ENCODE measurements around the gene GPR22. TPM values are rescaled to one million over a fixed set of nuclear protein-coding genes. Genes with fewer than 3 reads are reported as not detected.

Gene GPR22
- total and polyA plus RNA-seq, 4 experiments from 2014 or later = 0.12 to 0.98 TPM; not detected in 2

GRCh38 chr7:107463139-107464078 lies 6.4 kb upstream of the GPR22 start:
- Histone ChIP-seq H3K9me3 (ENCODE audit: control insufficient read depth in 1 of 2, low read length in 2 of 2) (no peaks in the 10 kb centered on the region), H3K4me3 (ENCODE audit: low read length in 2 of 2) (no peak overlapping the region), H3K27me3 (ENCODE audit: insufficient read depth, low read length) (no peaks in the 10 kb centered on the region), H3K27ac (ENCODE audit: low read depth, low read length) (no peak overlapping the region), H3K4me1 (ENCODE audit: insufficient read depth, low read length) (no peaks in the 10 kb centered on the region), H3K36me3 (ENCODE audit: insufficient read depth, low read length) (no peaks in the 10 kb centered on the region)
- H3K4me1 Mint-ChIP-seq = peaks cover 0 to 5% (median under 1%) of the 10 kb centered on the region in 4 donors
- H3K36me3 Mint-ChIP-seq = peaks cover 13% of the 10 kb centered on the region in 2 donors
- no peak overlapping the region for H3K4me3 Mint-ChIP-seq
- POLR2A ChIA-PET (ENCODE audit: partially characterized antibody) = interaction anchor here (1.0 to 1.6 kb wide), 4 partner anchors 295 to 418 kb away, joined by 3 to 5 read pairs (median 5); partner anchors contain the start of gene HBP1
- H3K27ac Mint-ChIP-seq = peak overlapping the region in 3 of 7 donors; percentile 6 to 55 (median 17)
- no peaks in the 10 kb centered on the region for H3K27me3 Mint-ChIP-seq
- H3K9me3 Mint-ChIP-seq = no peaks in the 10 kb centered on the region
- intact Hi-C loops (cut with micrococcal nuclease) = loop anchor here (1.0 to 5.0 kb wide), 4 partner anchors 262 to 683 kb away; no protein-coding TSS in a partner anchor
- peak; percentile 36 to 51 (median 46) for DNase-seq
- CTCF ChIA-PET (ENCODE audit: partially characterized antibody) = interaction anchor here (0.6 to 3.8 kb wide), 29 partner anchors 9 to 1034 kb away, joined by 3 to 76 read pairs (median 4); partner anchors contain the start of genes CBLL1 and DLD

- no peak overlapping the region for H3K27ac ChIP-seq (ENCODE audit: low read depth, low read length)
- no peaks in the 10 kb centered on the region for H3K4me1 ChIP-seq (ENCODE audit: insufficient read depth, low read length)
- Mint-ChIP-seq H3K27me3 (no peaks in the 10 kb centered on the region), H3K27ac (peak overlapping the region in 1 of 7 donors; percentile 39), H3K4me3 (no peak overlapping the region), H3K9me3 (no peaks in the 10 kb centered on the region), H3K4me1 (peaks cover 0 to 5% (median under 1%) of the 10 kb centered on the region in 4 donors), H3K36me3 (peaks cover 1 to 3% of the 10 kb centered on the region in 2 donors)
- intact Hi-C loops (cut with micrococcal nuclease) = loop anchor here (5.0 kb wide), 1 partner anchor 283 kb away; no protein-coding TSS in a partner anchor
- no peaks in the 10 kb centered on the region for H3K36me3 ChIP-seq (ENCODE audit: insufficient read depth, low read length)
- H3K4me3 ChIP-seq (ENCODE audit: low read length in 2 of 2) = no peak overlapping the region
- ChIA-PET CTCF (ENCODE audit: partially characterized antibody) (interaction anchor here (0.7 to 3.8 kb wide), 15 partner anchors 11 to 1032 kb away, joined by 3 to 76 read pairs (median 5); partner anchors contain the start of genes CBLL1 and DLD), POLR2A (ENCODE audit: partially characterized antibody) (no interaction called here)
- no peaks in the 10 kb centered on the region for H3K27me3 ChIP-seq (ENCODE audit: insufficient read depth, low read length)
- no peak for DNase-seq
- no peaks in the 10 kb centered on the region for H3K9me3 ChIP-seq (ENCODE audit: control insufficient read depth in 1 of 2, low read length in 2 of 2)
Measured at GRCh38 chr7:107464666-107465226, 5.1 kb upstream of the GPR22 start.

GRCh38 chr7:107467972-107468371 lies 1.9 kb upstream of the GPR22 start:
- ChIA-PET POLR2A (ENCODE audit: partially characterized antibody) (no interaction called here), CTCF (ENCODE audit: partially characterized antibody) (interaction anchor here (1.1 kb wide), 1 partner anchor 10 kb away, joined by 3 read pairs; no protein-coding TSS in a partner anchor)
- Histone ChIP-seq H3K4me3 (ENCODE audit: low read length in 2 of 2) (no peak overlapping the region), H3K27me3 (ENCODE audit: insufficient read depth, low read length) (no peaks in the 10 kb centered on the region), H3K9me3 (ENCODE audit: control insufficient read depth in 1 of 2, low read length in 2 of 2) (no peaks in the 10 kb centered on the region), H3K27ac (ENCODE audit: low read depth, low read length) (no peak overlapping the region), H3K4me1 (ENCODE audit: insufficient read depth, low read length) (no peaks in the 10 kb centered on the region), H3K36me3 (ENCODE audit: insufficient read depth, low read length) (no peaks in the 10 kb centered on the region)
- peak overlapping the region in 1 of 7 donors; percentile 65 for H3K27ac Mint-ChIP-seq
- no peak overlapping the region for H3K4me3 Mint-ChIP-seq
- H3K4me1 Mint-ChIP-seq = peaks cover 0 to 5% (median 3%) of the 10 kb centered on the region in 4 donors
- H3K9me3 Mint-ChIP-seq = no peaks in the 10 kb centered on the region
- no peaks in the 10 kb centered on the region for H3K36me3 Mint-ChIP-seq
- intact Hi-C loops (cut with micrococcal nuclease) = no loop called here
- no peaks in the 10 kb centered on the region for H3K27me3 Mint-ChIP-seq
- DNase-seq = no peak

GRCh38 chr7:107468824-107469223 lies 1.0 kb upstream of the GPR22 start:
- Mint-ChIP-seq H3K36me3 (no peaks in the 10 kb centered on the region), H3K4me1 (peaks cover 0 to 5% (median 3%) of the 10 kb centered on the region in 4 donors), H3K27me3 (no peaks in the 10 kb centered on the region), H3K4me3 (no peak overlapping the region), H3K9me3 (no peaks in the 10 kb centered on the region), H3K27ac (no peak overlapping the region)
- intact Hi-C loops (cut with micrococcal nuclease) = no loop called here
- Histone ChIP-seq H3K9me3 (ENCODE audit: control insufficient read depth in 1 of 2, low read length in 2 of 2) (no peaks in the 10 kb centered on the region), H3K36me3 (ENCODE audit: insufficient read depth, low read length) (no peaks in the 10 kb centered on the region), H3K4me3 (ENCODE audit: low read length in 2 of 2) (no peak overlapping the region), H3K27ac (ENCODE audit: low read depth, low read length) (no peak overlapping the region), H3K4me1 (ENCODE audit: insufficient read depth, low read length) (no peaks in the 10 kb centered on the region), H3K27me3 (ENCODE audit: insufficient read depth, low read length) (no peaks in the 10 kb centered on the region)
- DNase-seq = no peak
- POLR2A ChIA-PET (ENCODE audit: partially characterized antibody) = no interaction called here
- CTCF ChIA-PET (ENCODE audit: partially characterized antibody) = no interaction called here

GRCh38 chr7:107471292-107472070 lies 1.6 kb downstream of the GPR22 start:
- H3K4me3 ChIP-seq (ENCODE audit: low read length in 2 of 2) = no peak overlapping the region
- no peak for DNase-seq
- intact Hi-C loops (cut with micrococcal nuclease) = no loop called here
- H3K27me3 ChIP-seq (ENCODE audit: insufficient read depth, low read length) = no peaks in the 10 kb centered on the region
- ChIA-PET CTCF (ENCODE audit: partially characterized antibody) (interaction anchor here (1.0 to 1.8 kb wide), 3 partner anchors 9 to 408 kb away, joined by 3 to 5 read pairs (median 3); no protein-coding TSS in a partner anchor), POLR2A (ENCODE audit: partially characterized antibody) (no interaction called here)
- peaks cover 3 to 5% of the 10 kb centered on the region in 2 donors for H3K36me3 Mint-ChIP-seq
- H3K27me3 Mint-ChIP-seq = no peaks in the 10 kb centered on the region
- peak overlapping the region in 1 of 7 donors; percentile 13 for H3K27ac Mint-ChIP-seq
- H3K4me1 Mint-ChIP-seq = peaks cover 0 to 5% (median 2%) of the 10 kb centered on the region in 4 donors
- no peak overlapping the region for H3K4me3 Mint-ChIP-seq
- H3K9me3 Mint-ChIP-seq = no peaks in the 10 kb centered on the region
- H3K36me3 ChIP-seq (ENCODE audit: insufficient read depth, low read length) = no peaks in the 10 kb centered on the region
- no peaks in the 10 kb centered on the region for H3K9me3 ChIP-seq (ENCODE audit: control insufficient read depth in 1 of 2, low read length in 2 of 2)
- no peak overlapping the region for H3K27ac ChIP-seq (ENCODE audit: low read depth, low read length)
- no peaks in the 10 kb centered on the region for H3K4me1 ChIP-seq (ENCODE audit: insufficient read depth, low read length)

- peaks cover 3 to 5% of the 10 kb centered on the region in 2 donors for H3K36me3 Mint-ChIP-seq
- Histone ChIP-seq H3K27ac (ENCODE audit: low read depth, low read length) (no peak overlapping the region), H3K36me3 (ENCODE audit: insufficient read depth, low read length) (no peaks in the 10 kb centered on the region), H3K4me3 (ENCODE audit: low read length in 2 of 2) (no peak overlapping the region), H3K9me3 (ENCODE audit: control insufficient read depth in 1 of 2, low read length in 2 of 2) (no peaks in the 10 kb centered on the region), H3K4me1 (ENCODE audit: insufficient read depth, low read length) (no peaks in the 10 kb centered on the region), H3K27me3 (ENCODE audit: insufficient read depth, low read length) (no peaks in the 10 kb centered on the region)
- ChIA-PET CTCF (ENCODE audit: partially characterized antibody) (interaction anchor here (1.0 to 1.8 kb wide), 3 partner anchors 9 to 407 kb away, joined by 3 to 5 read pairs (median 3); no protein-coding TSS in a partner anchor), POLR2A (ENCODE audit: partially characterized antibody) (interaction anchor here (0.9 kb wide), 1 partner anchor 20 kb away, joined by 3 read pairs; no protein-coding TSS in a partner anchor)
- H3K4me1 Mint-ChIP-seq = peaks cover 0 to 5% (median 2%) of the 10 kb centered on the region in 4 donors
- H3K4me3 Mint-ChIP-seq = no peak overlapping the region
- H3K9me3 Mint-ChIP-seq = no peaks in the 10 kb centered on the region
- peak overlapping the region in 1 of 7 donors; percentile 22 for H3K27ac Mint-ChIP-seq
- H3K27me3 Mint-ChIP-seq = no peaks in the 10 kb centered on the region
- no peak for DNase-seq
- intact Hi-C loops (cut with micrococcal nuclease) = no loop called here
Measured at GRCh38 chr7:107472116-107472515, 2.3 kb downstream of the GPR22 start.
